Ascending aorta (tissue), 2 donors: ENCODE measurements around the gene C10orf95. TPM values are rescaled to one million over a fixed set of nuclear protein-coding genes. Genes with fewer than 3 reads are reported as not detected.

Experiments used
- DNase-seq, 2 donors: peaks; one replicate each; pipeline ENCODE4 v3.0.0-alpha.2; 2019; ENCODE audit warnings: low spot score in 2 of 2
- H3K27ac ChIP-seq, 2 donors: fragments of 200-600 bp; sonication (generic); one replicate each; pipeline ENCODE4 v1.5.1; 2016 to 2017; ENCODE audit warnings: mild to moderate bottlenecking in 1 of 2
- H3K27me3 ChIP-seq: fragments of 200-600 bp; sonication (generic); one replicate; pipeline ENCODE4 v1.5.1; 2017
- H3K36me3 ChIP-seq, 2 donors: fragments of 200-600 bp; sonication (generic); one replicate each; pipeline ENCODE4 v1.5.1; 2016
- H3K4me1 ChIP-seq, 2 donors: fragments of 200-600 bp; sonication (generic); one replicate each; pipeline ENCODE4 v1.5.1; 2016 to 2017; ENCODE audit warnings: mild to moderate bottlenecking in 1 of 2
- H3K4me3 ChIP-seq, 2 donors: fragments of 200-600 bp; sonication (generic); one replicate each; pipeline ENCODE4 v1.5.1; 2016 to 2017; ENCODE audit warnings: mild to moderate bottlenecking in 1 of 2
- H3K9me3 ChIP-seq, 2 donors: fragments of 200-600 bp; sonication (generic); one replicate each; pipeline ENCODE4 v1.5.1; 2016
- CTCF ChIP-seq, 3 experiments: fragments of 200-600 bp in 2 of 3; fragments of 450-650 bp in 1 of 3; sonication (generic) in 2 of 3; IDR thresholded peaks; one replicate each; pipeline ENCODE4 v1.5.1; 2016 to 2019; ENCODE audit warnings: antibody characterized with exemption in 3 of 3, mild to moderate bottlenecking in 1 of 3, moderate library complexity in 1 of 3
- intact Hi-C: fragments of 100-400 bp; cut with DNase I; formaldehyde crosslinking; loops from one replicate; pipeline ENCODE4 v1.15.1; 2023
- total RNA-seq: library from RNA; depleted of rRNA; stranded (reverse); fragments of >200 nt; gene quantifications from one replicate; pipeline ENCODE4 v1.1.0, GENCODE V29; 2016

C10orf95 gene
- total RNA-seq, 1 donor from 2014 or later: not detected

GRCh38 chr10:102413806-102414561, 37.4 kb downstream of the C10orf95 start:
- DNase-seq: no peak
- intact Hi-C loops: no loop called here
- Histone ChIP-seq H3K9me3 (no peaks in the 10 kb centered on the region), H3K4me3 (no peak overlapping the region), H3K27me3 (peaks cover 24% of the 10 kb centered on the region), H3K27ac (no peak overlapping the region), H3K4me1 (peaks cover 0 to 5% of the 10 kb centered on the region in 2 donors), H3K36me3 (no peaks in the 10 kb centered on the region)
- TF ChIP-seq CTCF (IDR thresholded peaks at IDR 0.05): no peak

- no peak for TF ChIP-seq CTCF (IDR thresholded peaks at IDR 0.05)
- DNase-seq: no peak
- Histone ChIP-seq H3K27ac (no peak overlapping the region), H3K4me1 (peaks cover 3 to 7% of the 10 kb centered on the region in 2 donors), H3K4me3 (no peak overlapping the region), H3K9me3 (no peaks in the 10 kb centered on the region), H3K36me3 (no peaks in the 10 kb centered on the region), H3K27me3 (peaks cover 22% of the 10 kb centered on the region)
- intact Hi-C loops: no loop called here
Measured at GRCh38 chr10:102413053-102413705, 38.2 kb downstream of the C10orf95 start.

GRCh38 chr10:102412293-102412692, 39.0 kb downstream of the C10orf95 start:
- peaks cover 19% of the 10 kb centered on the region for H3K27me3 ChIP-seq

GRCh38 chr10:102411341-102412255, 39.7 kb downstream of the C10orf95 start:
- Histone ChIP-seq H3K36me3 (no peaks in the 10 kb centered on the region), H3K4me3 (no peak overlapping the region), H3K4me1 (peaks cover 3 to 7% of the 10 kb centered on the region in 2 donors), H3K27ac (no peak overlapping the region), H3K9me3 (no peaks in the 10 kb centered on the region), H3K27me3 (peaks cover 16% of the 10 kb centered on the region)
- DNase-seq: no peak
- intact Hi-C loops: no loop called here
- TF ChIP-seq CTCF (IDR thresholded peaks at IDR 0.05): no peak

More at GRCh38 chr10:102412293-102412692, 39.0 kb downstream of the C10orf95 start:
- peaks cover 3 to 7% of the 10 kb centered on the region in 2 donors for H3K4me1 ChIP-seq
- H3K27ac ChIP-seq: no peak overlapping the region
- no peak for DNase-seq
- H3K9me3 ChIP-seq: no peaks in the 10 kb centered on the region
- intact Hi-C loops: no loop called here
- TF ChIP-seq CTCF (IDR thresholded peaks at IDR 0.05): no peak
- no peak overlapping the region for H3K4me3 ChIP-seq
- no peaks in the 10 kb centered on the region for H3K36me3 ChIP-seq

GRCh38 chr10:102410429-102411073, 40.8 kb downstream of the C10orf95 start:
- TF ChIP-seq CTCF (IDR thresholded peaks at IDR 0.05): no peak
- DNase-seq: no peak
- no peaks in the 10 kb centered on the region for H3K36me3 ChIP-seq
- H3K9me3 ChIP-seq: no peaks in the 10 kb centered on the region
- H3K4me1 ChIP-seq: peaks cover 3 to 7% of the 10 kb centered on the region in 2 donors
- peak overlapping the region; percentile 2 to 40 for H3K4me3 ChIP-seq
- intact Hi-C loops: no loop called here
- H3K27ac ChIP-seq: no peak overlapping the region
- peaks cover 16% of the 10 kb centered on the region for H3K27me3 ChIP-seq
